Measurements from ENCODE around the gene ASTN2.

Gene ASTN2

DNA sequence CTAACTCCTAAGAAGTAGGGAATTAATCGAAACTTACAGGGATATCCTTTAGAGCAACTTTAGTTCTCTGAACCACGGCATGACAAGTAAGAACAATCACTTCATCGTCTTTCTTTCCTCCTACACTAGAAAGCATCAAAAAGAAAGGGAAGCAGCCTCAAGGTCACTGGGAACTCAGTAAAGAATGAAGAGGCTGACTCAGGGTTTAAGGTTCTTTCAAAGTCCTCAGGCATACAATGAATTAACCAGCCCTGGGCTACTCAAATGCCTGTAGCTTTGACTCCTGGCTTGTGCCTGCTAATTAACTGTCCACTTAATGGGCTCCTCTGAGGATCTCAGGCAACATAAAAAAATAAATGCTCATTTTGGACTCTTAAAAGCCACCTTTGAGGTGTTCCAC is 625.8 kb downstream of the ASTN2 start:
- no peak for DNase-seq

DNA sequence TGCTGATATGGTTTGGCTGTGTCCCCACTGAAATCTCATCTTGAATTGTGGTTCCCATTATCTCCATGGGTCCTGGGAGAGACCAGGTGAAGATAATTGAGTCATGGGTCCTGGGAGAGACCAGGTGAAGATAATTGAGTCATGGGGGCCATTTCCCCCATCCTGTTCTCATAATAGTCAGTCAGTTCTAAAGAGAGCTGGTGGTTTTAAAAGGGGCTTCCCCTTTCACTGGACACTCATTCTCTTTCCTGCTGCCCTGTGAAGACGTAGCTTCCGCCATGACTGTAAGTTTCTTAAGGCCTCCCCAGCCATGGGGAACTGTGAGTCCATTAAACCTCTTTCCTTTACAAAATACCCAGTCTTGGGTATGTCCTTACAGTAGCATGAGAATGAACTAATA is 628.1 kb downstream of the ASTN2 start:
- DNase-seq, result no peak

DNA sequence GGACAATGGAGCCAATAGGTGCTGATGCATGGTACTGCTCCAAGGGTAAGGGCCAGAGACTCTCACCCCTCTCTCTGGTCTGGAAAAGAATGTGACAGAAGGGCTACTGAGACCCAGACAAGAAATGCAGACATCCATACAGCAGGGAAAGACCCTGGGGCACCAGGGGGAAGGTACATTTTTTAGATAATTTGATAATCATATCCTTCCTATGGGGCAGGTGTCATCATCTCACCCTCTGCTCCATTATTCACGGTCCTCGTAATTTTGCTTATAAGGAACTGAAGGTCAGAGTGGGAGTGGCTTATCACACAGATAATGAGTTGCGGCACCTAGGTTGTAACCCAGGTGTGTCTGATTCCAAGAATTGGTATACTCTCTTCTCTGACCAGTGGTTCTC is 637.7 kb downstream of the ASTN2 start:
- no peak for DNase-seq

DNA sequence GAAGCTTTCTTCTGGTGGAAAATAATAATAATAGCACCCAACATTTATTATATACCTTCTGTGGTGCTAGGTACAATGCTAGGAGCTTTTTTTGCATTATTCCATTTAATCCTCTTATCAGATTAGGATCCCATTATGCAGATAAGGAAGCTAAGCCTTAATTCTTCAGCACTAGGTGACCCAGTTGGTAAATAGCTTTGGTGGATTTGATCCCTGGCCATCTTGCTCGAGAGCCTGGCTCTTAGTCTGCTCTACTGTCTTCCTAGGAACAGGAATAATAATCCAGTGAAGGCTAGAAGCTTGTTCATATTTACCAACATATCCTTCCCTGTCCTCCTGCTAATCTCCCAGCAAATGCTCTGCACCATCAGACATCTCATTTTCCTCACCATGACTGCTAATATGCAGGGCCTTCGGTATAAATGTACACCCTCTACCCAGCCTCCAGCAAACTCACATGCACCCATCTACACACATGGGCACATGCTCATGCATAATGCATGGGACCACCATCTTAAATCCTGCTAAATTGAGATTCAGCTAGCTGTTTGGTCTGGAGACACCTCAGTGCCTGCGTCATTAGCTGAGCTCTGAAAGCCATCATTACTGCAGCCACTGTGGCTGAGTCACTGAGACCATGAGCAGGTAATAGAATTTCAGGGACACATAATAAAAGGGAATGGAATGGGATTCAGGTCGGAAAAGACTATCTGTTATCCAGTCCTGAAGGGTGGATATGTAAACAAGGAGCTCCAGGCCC is 640.3 kb downstream of the ASTN2 start:
- no peak for DNase-seq

DNA sequence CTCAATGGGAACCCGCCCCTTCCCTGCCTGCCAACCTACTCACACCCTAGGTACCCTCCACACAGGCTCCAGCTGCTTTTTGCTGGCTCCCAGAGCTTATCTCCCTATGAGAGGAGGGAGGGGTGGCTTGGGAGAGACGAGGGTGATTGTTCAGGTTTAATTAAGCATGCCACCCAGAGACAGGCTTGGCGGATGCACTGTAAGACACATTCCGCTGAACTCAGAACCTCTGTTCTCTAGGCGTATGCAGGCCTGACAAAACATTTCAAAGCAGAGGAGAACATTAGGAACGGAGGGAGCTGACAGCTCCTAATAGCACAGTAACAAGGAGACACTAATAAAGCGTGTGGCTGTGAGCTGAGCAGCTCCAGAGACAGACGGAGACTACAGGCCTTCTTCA is 647.6 kb downstream of the ASTN2 start:
- DNase-seq, result no peak

DNA sequence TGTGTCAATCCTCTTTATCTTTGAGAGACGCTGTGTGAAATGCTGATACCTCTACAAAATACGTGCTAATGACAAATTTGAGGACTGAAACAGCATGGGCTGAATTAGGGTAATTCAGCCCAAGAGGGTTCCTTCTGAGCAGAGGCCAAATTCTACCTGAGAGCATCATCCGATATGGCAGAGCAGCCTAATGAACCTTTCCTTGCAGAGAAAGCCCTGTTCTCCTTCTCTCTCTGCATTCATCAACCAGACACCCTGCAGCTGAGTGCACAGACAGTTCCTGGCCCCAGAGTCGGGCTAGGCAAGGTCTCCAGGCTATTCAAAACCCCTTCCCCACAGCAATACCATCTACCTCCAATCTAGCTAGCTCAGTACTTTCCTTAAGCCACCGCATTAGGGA is 649.8 kb downstream of the ASTN2 start:
- no peak for DNase-seq

DNA sequence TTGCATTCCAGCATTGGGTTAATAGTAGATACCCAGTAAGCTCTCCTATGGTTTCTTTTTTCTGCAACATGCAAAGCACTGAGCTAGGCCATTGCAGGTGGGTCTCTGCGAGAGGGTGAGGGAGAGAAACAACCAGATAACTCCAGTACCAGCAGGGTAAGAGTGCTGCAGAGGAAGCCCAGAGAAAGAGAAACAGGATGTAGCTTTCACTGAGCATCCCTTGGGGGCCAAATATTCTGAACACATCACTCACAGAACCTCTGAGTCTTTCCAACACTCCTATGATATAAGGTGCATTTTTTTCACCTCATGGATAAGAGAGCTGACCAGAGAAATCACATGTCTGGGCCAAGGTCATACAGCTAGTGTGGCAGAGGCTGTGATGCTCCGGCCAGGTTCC is 651.1 kb downstream of the ASTN2 start:
- DNase-seq, result no peak

DNA sequence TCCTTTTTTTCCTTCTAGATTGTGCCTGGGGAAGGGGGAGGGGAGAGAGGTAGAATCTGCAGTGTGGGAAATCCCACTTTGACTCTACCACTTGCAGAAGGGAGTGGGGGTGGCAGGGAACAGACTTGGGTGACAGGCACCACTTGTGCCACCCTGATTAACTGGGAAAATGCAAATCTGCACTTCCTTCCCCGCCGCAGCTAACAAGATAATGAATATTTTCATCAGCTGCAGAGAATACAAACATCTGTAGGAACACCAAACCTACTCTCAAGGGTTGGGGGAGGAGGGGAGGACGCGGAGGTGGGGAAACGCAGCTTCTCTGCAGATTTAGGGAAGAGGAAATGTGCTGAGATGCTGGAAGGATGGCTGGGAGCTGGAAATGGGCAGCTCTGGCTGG is 654.2 kb downstream of the ASTN2 start:
- no peak for DNase-seq

DNA sequence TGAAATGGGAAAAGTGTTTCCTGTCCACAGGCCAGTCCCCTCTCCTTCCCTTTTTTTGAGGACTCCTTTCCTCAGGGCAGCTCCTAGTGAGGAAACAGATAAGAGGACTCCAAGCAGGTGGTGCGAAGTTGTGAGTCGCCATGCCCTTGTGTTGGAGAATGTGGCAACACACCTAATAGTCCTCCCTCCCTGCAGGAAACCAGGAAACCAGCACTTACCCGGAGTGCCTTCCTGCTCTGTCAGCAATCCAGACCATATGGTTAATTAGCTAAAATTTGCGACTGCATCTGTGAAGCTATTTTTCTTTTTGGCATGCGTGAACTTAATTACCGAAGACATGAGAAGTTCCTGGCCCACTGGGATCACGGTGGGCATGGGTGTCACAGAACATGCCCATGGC is 657.8 kb downstream of the ASTN2 start:
- DNase-seq, result no peak

DNA sequence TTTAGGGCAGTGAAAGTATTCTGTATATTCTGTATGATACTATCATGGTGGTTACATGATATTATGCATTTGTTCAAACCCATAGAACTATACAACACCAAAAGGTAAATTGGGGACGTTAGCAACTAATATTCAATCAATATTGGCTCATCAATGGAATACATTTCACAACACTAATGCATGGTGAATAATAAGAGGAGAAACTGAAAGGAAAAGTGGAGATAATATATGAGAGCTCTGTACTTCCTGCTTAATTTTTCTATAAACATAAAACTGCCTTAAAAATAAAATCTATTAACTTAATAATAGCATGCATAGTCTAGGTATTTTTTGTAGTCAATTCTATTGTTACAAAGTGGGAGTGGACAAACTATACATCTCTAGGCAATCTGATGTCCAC is 661.5 kb downstream of the ASTN2 start:
- DNase-seq, result no peak

DNA sequence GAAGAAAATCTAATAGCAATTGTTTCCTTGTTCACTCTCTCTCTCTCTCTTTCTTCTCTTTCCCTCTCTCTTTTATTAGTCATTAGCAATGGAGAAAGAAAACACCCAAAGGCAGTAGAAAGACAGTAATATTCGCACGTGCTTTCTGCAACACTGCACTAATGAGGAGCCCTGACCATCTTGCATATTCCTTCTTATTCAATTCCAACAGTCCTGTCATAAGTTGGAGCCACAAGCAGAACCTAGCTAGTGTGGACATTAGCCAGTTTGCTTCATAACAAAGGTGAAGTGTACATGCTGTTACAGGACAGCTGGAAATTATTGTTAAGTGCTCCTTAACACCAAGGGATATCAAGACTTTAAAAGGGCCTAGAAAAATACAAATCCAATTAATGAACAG is 664.3 kb downstream of the ASTN2 start:
- DNase-seq, result no peak

DNA sequence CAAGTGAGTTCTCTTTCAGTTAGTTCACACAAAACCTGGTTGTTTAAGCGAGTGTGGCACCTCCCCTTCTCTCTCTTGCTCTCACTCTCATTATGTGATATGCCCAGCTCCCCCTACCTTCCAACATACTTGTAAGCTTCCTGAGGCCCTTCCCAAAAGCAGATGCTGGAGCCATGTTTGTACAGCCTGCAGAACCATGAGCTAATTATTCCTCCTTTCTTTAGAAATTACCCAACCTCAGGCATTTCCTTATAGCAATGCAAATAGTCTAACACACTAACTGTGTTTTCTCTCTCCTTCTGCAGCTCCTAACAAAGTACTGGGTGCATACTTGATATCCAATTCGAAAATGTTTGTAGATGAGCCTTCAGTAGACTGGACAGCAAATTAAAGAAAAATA is 665.1 kb downstream of the ASTN2 start:
- no peak for DNase-seq

DNA sequence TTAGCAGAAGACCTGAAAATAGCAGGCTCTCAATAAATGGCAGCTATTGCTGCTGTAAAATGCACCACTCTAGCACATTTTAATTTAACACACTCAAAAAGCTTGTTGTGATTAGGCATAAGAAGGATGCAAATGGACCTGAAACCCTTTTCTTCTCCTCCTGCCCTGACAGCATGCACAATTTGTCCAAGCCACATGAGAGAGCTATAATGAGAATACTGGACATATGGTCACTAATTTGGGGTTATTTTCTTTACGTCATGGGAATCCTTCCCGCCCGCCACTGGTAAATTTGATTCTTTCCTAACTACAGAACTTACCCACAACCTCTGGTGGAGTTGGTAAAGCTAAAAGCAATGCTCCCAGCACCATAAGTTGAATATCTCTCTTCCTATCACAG is 665.7 kb downstream of the ASTN2 start:
- DNase-seq, result no peak

DNA sequence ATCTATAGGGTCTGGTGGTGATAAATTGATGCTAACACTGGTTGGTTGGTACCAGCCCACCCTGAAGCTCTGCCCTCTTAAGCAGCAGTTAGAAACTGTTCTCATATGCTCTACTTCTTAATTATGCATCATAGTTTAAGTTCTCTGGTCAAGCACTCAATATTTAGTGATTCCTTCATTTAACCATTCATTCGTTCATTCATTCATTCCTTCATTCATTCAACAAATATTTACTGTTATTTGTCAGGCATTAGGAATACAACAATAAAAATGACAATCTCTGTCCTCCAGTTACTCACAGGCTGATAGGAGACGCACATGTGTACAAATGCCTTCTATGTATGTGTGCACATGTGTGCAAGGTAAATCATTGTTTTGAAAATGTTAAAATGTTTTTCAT is 673.1 kb downstream of the ASTN2 start:
- DNase-seq, result no peak

DNA sequence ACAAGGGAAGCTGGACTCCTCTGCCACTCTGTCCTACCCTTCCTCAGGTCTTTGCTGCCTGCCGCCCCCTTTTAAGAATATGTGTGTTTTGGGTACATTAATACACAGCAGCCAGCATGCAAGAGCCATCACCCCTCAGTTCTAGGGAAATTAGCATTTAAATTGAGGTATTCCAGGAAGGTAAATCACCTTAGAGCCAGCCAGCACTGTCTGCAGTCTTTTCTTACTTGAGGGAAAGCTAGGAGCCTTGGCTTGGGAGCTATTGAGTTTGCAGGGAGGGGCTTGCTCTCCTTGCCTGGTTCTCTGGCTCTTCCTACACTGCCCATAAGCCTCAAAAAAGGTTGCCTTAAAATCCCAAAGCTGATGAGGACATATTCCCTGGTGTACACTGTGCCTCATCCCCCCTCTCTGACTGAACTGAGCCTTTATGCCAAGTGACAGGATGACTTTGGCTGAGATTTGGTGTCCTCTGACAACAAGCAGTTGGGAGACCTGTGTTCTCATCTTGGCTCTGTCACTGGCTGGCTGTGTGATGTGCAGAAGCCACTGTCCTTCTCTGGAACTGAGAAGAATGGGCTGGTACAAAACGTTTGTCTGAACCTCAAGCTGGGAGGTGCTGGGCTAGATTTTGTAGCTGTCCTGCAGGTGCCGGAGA is 673.6 kb downstream of the ASTN2 start:
- DNase-seq, result no peak

DNA sequence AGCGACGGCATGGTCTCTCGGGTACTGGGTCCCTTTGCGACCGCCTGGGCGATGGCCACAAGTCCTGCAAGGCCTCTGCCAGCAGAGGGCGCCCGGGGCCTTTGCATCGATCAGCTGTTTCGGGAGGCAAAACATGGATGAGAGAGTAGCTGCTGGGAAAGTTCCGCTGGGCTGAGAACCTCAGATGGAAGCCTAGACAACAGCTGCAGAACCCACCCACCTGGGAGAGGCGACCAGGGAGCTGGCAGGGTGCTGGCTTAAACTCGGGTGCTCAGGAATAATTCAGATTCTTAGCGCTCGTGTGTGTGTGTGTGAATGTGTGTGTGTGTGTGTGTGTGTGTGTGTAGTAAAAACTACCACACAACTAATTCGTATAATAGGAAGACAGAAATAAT is 677.7 kb downstream of the ASTN2 start:
- DNase-seq, result peak; percentile 14 to 65

DNA sequence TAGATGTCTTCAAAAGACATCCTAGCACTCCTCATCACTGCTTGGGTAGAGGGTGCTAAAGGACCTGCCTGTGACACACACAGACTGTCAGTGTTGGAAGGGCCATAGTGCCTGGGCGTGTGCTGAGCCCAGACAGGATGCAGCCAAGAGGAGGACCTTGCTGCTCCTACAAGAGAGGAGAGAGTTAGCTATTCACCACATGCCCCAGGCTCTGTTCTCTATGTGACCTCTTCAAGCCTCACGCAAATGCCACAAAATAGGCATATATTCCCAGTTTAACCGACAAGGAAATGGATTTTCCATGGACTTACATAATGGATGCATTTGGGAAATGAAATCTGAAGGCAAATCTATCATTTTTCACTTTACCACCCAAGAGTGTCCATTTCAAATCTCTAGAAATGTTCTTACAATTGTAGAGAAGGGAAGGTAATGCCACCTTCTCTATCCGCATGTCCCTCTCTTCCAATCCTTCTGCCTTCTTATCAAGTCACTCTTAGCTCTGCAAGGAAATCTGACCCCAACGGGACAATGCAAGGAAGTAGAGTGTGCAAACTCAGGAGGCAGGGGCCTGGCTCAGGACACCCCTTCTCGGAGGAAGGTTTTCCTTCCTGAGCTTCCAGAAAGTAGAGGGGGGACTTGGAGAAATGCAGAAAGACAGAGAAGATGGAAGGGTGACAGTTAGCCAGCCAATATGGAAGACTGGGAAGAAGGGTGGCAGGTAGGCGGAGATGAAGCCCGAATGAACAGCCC is 678.3 kb downstream of the ASTN2 start:
- no peak for DNase-seq

DNA sequence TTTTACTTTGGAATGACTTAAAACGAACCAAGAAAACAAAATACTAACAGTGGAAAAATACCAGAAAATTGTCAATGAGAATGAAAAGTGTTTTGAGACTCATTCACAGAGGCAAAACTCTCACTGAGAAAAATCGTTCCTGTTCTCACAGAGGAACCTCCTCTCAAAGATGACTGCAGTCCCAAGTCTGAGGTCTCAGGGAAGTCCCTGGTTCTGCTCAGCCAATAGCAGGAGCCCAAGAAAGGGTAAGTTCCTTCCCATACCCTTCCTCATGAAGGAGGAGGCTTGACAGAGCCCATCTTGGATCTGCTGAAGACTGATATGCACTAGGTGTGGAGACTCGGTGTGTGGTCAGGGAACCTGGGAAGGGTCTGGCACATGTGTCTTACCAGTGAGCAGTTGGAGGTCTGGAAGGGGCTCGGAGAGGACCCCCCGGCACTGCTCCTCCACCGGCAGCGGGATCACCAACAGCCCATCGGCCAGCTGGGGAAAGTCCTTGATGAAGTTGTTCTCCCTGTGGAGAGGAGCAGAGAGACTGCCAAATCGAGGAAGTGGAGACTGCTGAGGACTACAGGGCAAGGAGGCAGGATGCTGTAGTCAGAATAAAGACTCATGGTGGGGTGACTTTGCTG is 681.7 kb downstream of the ASTN2 start:
- DNase-seq, result no peak

DNA sequence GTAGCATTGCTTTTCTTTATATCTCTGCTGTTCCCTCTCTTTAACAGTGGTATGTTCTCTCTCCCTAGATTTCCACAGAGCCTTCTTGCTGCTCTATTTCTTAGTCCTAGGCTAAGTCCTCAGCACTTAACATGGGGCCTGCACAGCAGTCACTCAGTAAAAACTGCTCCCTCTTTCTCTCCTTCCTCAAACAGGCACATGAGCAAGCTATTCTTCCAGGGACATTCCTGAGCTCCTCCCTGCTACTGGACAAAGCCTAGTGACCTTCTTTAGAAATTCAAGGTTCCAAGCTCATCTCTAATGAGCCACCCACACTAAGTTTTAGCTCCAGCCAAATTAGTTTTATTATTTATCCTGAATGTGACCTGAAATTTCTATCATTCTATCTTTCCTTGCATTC is 688.3 kb downstream of the ASTN2 start:
- no peak for DNase-seq

DNA sequence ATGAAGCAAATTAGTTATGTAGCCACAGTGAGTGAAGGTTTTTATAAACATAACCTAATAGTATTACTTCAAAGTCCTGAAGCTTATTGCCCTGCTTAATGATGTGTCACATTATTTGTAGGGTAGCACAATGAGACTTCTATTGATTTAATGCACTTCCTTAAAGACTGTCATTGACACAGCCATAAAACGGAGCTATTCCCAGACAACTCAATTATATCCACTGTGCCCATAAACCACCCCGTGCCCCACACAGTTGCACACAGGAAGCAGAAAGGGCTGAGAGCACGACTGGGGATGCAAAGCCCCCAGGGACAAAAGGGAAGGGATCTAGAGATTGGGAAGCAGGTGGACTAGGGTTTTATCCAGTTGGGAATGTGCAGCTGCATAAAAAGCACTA is 690.7 kb downstream of the ASTN2 start:
- no peak for DNase-seq

DNA sequence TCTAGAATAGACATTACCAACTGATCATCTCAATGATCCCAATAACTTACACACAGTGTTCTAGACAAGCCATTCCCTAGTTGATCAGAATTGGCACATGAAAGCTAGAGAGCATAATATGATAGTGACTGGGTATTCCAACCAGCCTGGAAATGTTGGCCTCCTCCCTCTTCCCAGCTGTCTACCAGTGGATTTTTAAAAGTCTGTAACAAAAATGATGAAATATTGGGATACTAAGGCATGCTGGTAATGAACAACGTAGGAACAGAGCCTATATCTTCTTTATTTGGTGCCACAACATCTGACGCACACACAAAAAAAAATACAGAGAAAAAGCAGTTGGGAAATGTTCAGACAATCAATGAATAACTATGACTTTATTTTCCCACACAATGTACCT is 692.9 kb downstream of the ASTN2 start:
- no peak for DNase-seq

DNA sequence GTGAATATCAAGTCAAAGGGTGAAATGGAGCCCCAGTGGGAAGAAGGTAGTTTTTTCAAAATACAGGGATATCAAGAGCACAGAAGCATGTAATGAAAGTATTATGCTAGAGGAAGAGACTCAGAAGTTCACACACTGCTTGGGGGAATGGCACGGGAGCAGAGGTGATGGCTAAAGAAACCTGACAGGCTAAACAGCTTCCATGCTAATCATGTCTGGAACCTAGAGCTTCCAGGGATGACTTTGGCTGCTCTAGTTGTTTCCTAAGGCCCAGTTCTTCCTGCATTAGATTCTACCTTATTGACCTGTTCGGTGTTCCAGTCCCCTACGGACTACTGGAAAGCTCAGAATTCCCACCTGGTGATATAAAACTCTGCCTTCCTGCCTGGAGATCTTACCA is 693.4 kb downstream of the ASTN2 start:
- DNase-seq, result no peak

DNA sequence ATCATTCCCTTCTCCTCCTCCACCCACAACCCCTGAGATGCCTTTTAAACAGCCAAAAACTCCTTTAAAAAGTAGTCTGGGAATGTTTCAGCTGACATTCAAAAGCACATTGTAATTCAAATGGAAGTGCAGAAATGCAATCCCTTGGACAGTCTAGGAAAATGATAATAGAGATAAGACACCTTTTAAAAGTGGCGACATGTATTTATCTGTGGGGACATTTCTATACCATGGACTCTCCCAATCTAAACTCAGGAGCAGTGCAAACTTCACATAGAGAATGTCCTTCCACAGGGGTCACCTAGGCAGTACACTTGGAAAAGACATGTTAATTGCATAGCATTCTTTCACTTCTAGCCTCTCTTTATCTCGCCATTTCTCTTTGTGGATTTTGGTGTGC is 694.7 kb downstream of the ASTN2 start:
- no peak for DNase-seq

DNA sequence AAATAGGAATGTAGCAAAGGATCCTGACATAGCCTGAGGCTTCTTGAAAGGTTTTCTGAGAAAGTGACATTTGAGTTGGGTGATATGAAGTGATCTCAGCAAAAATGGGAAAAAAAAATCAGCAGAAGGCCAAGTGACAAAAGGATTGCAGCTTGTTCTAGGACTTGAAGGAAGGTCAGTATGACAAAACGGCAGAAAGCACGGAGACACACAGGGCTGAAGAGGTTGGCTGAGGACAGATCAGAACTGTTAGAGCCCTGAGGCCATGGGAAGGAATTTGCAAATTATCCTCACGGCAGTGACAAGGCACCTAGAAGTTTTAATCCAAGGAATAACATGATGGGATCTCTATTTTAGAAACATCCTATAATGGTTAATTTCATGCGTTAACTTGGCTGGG is 696.7 kb downstream of the ASTN2 start:
- DNase-seq, result no peak

All from SW 1271 (cell line).